Measurements from ENCODE around the gene FAM131C. TPM values are rescaled to one million over a fixed set of nuclear protein-coding genes. Genes with fewer than 3 reads are reported as not detected.

Gene FAM131C
- total and polyA plus RNA-seq, 2 experiments from 2014 or later, result 0.71 to 1.3 TPM

DNA sequence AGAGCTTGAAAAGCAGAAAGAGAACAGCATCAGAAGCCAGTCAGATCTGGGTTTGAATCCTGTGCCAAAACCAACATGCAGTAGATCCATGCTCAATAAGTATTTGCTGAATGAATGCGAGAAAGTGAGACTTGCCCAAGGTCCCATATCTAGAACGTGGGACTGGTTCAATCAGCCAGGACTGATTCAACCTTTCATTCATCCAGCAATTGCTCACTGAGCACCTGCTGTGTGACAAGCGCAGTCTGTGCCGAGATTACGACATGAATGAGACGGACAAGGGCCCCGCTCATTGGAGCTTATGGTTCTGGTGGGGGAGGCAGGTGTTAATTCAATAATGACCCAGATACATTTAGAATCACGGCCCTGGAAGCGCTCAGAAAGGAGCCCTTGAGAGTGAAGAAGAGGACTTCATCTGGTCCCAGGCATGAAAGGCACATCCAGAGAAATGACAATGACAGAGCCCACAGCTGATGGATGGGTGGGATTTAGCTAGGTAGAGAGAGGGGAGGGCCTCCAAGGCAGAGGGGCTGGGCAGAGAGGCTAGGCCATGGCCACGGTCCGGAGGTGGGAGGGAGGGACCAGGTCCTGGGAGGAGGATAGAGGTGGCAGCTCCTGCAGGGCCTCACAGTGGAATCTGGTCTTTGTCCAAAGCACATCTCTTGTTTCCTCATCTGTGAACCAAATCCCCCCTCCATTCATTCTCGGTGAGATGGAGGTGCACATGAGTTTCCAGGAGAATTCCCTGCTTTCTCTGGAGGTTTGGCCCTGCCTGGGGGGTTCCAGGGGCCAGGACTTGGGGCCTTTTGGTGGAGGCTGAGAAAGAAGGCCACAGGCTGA is 4.2 kb upstream of the FAM131C start:
- Histone ChIP-seq H3K9me2 (ENCODE audit: insufficient read depth) (no peaks in the 10 kb centered on the region), H4K20me1 (replicated peaks; ENCODE audit: insufficient read depth) (no peaks in the 10 kb centered on the region), H2AFZ (no peak overlapping the region), H3K27ac (ENCODE audit: low read depth) (no peak overlapping the region), H3K4me1 (ENCODE audit: insufficient read depth) (peaks cover 2% of the 10 kb centered on the region; the same call in 1 of the 2 replicates), H3K4me3 (no peak overlapping the region), H3F3A (replicated peaks; ENCODE audit: low read depth) (no peaks in the 10 kb centered on the region), H3K27me3 (ENCODE audit: insufficient read depth) (peaks cover 33% of the 10 kb centered on the region), H3K36me3 (ENCODE audit: insufficient read depth) (no peaks in the 10 kb centered on the region), H3K4me2 (no peak overlapping the region), H3K79me2 (replicated peaks; ENCODE audit: insufficient read depth) (no peaks in the 10 kb centered on the region)
- Mint-ChIP-seq H3K4me3 (no peak overlapping the region), H3K36me3 (ENCODE audit: low read depth) (no peaks in the 10 kb centered on the region), H3K9me3 (no peaks in the 10 kb centered on the region; the same call in 2 of the 3 replicates), H3K4me1 (peaks cover 13% of the 10 kb centered on the region), H3K27ac (no peak overlapping the region), H3K27me3 (ENCODE audit: insufficient read depth, low read depth, poor library complexity) (peaks cover 30% of the 10 kb centered on the region)
- DNase-seq (ENCODE audit: low spot score) (no peak), ATAC-seq (no peak)
- TF ChIP-seq POLR2AphosphoS5 (IDR thresholded peaks at IDR 0.05; ENCODE audit: low read depth) (no peak), STAT1 (IDR thresholded peaks at IDR 0.05; ENCODE audit: unreplicated experiment) (no peak), ZNF331 (CRISPR knock-in tag; IDR thresholded peaks at IDR 0.05; ENCODE audit: low read depth) (no peak), EZH2phosphoT487 (IDR thresholded peaks at IDR 0.05; ENCODE audit: unreplicated experiment) (no peak), JUNB (IDR thresholded peaks at IDR 0.05; ENCODE audit: unreplicated experiment) (no peak), EZH2 (IDR thresholded peaks at IDR 0.05; ENCODE audit: low read depth, unreplicated experiment) (no peak), ZNF114 (CRISPR knock-in tag; IDR thresholded peaks at IDR 0.05) (no peak), NANOG (IDR thresholded peaks at IDR 0.05; ENCODE audit: borderline replicate concordance) (no peak), CREB1 (CRISPR knock-in tag; IDR thresholded peaks at IDR 0.05; ENCODE audit: low read depth) (no peak)
- TF ChIP-seq, protein P1, sequence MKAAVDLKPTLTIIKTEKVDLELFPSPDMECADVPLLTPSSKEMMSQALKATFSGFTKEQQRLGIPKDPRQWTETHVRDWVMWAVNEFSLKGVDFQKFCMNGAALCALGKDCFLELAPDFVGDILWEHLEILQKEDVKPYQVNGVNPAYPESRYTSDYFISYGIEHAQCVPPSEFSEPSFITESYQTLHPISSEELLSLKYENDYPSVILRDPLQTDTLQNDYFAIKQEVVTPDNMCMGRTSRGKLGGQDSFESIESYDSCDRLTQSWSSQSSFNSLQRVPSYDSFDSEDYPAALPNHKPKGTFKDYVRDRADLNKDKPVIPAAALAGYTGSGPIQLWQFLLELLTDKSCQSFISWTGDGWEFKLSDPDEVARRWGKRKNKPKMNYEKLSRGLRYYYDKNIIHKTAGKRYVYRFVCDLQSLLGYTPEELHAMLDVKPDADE (IDR thresholded peaks at IDR 0.05), result no peak
- TF ChIP-seq, protein P2, sequence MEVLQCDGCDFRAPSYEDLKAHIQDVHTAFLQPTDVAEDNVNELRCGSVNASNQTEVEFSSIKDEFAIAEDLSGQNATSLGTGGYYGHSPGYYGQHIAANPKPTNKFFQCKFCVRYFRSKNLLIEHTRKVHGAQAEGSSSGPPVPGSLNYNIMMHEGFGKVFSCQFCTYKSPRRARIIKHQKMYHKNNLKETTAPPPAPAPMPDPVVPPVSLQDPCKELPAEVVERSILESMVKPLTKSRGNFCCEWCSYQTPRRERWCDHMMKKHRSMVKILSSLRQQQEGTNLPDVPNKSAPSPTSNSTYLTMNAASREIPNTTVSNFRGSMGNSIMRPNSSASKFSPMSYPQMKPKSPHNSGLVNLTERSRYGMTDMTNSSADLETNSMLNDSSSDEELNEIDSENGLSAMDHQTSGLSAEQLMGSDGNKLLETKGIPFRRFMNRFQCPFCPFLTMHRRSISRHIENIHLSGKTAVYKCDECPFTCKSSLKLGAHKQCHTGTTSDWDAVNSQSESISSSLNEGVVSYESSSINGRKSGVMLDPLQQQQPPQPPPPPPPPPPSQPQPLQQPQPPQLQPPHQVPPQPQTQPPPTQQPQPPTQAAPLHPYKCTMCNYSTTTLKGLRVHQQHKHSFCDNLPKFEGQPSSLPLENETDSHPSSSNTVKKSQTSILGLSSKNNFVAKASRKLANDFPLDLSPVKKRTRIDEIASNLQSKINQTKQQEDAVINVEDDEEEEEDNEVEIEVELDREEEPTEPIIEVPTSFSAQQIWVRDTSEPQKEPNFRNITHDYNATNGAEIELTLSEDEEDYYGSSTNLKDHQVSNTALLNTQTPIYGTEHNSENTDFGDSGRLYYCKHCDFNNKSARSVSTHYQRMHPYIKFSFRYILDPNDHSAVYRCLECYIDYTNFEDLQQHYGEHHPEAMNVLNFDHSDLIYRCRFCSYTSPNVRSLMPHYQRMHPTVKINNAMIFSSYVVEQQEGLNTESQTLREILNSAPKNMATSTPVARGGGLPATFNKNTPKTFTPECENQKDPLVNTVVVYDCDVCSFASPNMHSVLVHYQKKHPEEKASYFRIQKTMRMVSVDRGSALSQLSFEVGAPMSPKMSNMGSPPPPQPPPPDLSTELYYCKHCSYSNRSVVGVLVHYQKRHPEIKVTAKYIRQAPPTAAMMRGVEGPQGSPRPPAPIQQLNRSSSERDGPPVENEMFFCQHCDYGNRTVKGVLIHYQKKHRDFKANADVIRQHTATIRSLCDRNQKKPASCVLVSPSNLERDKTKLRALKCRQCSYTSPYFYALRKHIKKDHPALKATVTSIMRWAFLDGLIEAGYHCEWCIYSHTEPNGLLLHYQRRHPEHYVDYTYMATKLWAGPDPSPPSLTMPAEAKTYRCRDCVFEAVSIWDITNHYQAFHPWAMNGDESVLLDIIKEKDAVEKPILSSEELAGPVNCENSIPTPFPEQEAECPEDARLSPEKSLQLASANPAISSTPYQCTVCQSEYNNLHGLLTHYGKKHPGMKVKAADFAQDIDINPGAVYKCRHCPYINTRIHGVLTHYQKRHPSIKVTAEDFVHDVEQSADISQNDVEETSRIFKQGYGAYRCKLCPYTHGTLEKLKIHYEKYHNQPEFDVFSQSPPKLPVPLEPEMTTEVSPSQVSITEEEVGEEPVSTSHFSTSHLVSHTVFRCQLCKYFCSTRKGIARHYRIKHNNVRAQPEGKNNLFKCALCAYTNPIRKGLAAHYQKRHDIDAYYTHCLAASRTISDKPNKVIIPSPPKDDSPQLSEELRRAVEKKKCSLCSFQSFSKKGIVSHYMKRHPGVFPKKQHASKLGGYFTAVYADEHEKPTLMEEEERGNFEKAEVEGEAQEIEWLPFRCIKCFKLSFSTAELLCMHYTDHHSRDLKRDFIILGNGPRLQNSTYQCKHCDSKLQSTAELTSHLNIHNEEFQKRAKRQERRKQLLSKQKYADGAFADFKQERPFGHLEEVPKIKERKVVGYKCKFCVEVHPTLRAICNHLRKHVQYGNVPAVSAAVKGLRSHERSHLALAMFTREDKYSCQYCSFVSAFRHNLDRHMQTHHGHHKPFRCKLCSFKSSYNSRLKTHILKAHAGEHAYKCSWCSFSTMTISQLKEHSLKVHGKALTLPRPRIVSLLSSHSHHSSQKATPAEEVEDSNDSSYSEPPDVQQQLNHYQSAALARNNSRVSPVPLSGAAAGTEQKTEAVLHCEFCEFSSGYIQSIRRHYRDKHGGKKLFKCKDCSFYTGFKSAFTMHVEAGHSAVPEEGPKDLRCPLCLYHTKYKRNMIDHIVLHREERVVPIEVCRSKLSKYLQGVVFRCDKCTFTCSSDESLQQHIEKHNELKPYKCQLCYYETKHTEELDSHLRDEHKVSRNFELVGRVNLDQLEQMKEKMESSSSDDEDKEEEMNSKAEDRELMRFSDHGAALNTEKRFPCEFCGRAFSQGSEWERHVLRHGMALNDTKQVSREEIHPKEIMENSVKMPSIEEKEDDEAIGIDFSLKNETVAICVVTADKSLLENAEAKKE (CRISPR knock-in tag; IDR thresholded peaks at IDR 0.05), result no peak
- TF ChIP-seq, protein P3, sequence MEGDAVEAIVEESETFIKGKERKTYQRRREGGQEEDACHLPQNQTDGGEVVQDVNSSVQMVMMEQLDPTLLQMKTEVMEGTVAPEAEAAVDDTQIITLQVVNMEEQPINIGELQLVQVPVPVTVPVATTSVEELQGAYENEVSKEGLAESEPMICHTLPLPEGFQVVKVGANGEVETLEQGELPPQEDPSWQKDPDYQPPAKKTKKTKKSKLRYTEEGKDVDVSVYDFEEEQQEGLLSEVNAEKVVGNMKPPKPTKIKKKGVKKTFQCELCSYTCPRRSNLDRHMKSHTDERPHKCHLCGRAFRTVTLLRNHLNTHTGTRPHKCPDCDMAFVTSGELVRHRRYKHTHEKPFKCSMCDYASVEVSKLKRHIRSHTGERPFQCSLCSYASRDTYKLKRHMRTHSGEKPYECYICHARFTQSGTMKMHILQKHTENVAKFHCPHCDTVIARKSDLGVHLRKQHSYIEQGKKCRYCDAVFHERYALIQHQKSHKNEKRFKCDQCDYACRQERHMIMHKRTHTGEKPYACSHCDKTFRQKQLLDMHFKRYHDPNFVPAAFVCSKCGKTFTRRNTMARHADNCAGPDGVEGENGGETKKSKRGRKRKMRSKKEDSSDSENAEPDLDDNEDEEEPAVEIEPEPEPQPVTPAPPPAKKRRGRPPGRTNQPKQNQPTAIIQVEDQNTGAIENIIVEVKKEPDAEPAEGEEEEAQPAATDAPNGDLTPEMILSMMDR (conservative IDR thresholded peaks at IDR 0.05; ENCODE audit: low read depth in 2 of 2), result no peak
- TF ChIP-seq, protein P4, sequence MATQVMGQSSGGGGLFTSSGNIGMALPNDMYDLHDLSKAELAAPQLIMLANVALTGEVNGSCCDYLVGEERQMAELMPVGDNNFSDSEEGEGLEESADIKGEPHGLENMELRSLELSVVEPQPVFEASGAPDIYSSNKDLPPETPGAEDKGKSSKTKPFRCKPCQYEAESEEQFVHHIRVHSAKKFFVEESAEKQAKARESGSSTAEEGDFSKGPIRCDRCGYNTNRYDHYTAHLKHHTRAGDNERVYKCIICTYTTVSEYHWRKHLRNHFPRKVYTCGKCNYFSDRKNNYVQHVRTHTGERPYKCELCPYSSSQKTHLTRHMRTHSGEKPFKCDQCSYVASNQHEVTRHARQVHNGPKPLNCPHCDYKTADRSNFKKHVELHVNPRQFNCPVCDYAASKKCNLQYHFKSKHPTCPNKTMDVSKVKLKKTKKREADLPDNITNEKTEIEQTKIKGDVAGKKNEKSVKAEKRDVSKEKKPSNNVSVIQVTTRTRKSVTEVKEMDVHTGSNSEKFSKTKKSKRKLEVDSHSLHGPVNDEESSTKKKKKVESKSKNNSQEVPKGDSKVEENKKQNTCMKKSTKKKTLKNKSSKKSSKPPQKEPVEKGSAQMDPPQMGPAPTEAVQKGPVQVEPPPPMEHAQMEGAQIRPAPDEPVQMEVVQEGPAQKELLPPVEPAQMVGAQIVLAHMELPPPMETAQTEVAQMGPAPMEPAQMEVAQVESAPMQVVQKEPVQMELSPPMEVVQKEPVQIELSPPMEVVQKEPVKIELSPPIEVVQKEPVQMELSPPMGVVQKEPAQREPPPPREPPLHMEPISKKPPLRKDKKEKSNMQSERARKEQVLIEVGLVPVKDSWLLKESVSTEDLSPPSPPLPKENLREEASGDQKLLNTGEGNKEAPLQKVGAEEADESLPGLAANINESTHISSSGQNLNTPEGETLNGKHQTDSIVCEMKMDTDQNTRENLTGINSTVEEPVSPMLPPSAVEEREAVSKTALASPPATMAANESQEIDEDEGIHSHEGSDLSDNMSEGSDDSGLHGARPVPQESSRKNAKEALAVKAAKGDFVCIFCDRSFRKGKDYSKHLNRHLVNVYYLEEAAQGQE (IDR thresholded peaks at IDR 0.05; ENCODE audit: unreplicated experiment), result no peak

All from GM23338 (cell line).